ENCODE measurements around the gene BTNL8.

DNA sequence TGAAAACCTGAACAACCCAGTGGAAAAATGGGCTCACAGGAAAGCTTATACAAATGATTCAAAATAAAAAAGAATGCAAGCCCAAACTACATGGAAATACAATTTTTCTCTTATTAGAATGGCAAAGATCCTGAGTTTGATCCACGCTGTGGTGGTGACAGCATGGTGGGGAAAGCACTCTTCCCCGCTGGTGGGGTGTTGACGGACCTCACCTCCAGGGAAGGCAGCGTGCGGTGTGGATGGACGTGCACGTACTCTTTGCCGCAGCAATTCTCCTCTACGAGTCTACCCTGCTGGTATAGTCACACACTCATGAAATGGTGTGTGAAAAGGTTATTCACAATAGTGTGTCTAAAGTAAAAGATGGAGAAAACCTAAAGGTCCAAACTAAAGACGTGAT is 32.0 kb upstream of the BTNL8 start:
- TF ChIP-seq, protein P1, sequence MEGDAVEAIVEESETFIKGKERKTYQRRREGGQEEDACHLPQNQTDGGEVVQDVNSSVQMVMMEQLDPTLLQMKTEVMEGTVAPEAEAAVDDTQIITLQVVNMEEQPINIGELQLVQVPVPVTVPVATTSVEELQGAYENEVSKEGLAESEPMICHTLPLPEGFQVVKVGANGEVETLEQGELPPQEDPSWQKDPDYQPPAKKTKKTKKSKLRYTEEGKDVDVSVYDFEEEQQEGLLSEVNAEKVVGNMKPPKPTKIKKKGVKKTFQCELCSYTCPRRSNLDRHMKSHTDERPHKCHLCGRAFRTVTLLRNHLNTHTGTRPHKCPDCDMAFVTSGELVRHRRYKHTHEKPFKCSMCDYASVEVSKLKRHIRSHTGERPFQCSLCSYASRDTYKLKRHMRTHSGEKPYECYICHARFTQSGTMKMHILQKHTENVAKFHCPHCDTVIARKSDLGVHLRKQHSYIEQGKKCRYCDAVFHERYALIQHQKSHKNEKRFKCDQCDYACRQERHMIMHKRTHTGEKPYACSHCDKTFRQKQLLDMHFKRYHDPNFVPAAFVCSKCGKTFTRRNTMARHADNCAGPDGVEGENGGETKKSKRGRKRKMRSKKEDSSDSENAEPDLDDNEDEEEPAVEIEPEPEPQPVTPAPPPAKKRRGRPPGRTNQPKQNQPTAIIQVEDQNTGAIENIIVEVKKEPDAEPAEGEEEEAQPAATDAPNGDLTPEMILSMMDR (IDR thresholded peaks at IDR 0.05; ENCODE audit: low read depth, low read length, poor library complexity, severe bottlenecking), result no peak
- TF ChIP-seq EZH2phosphoT487 (IDR thresholded peaks at IDR 0.05; ENCODE audit: borderline replicate concordance, low read length), result no peak
